Ramos (cell line): ENCODE measurements around the gene STYXL1.
"Not testable (repeated sequence)": the region's sequence is repeated elsewhere in the genome, so short reads cannot be mapped to it uniquely, and the experiment has no call there.

Experiments
- in situ Hi-C: fragments of 300-500 bp; cut with MboI; formaldehyde crosslinking; loops from one replicate; pipeline ENCODE4 v1.14.3; 2022; ENCODE audit warnings: low sequenced_read_pairs; ENCODE audit not compliant: unreplicated experiment

STYXL1 gene

GRCh38 chr7:76066716-76067503 is 19.1 kb upstream of the STYXL1 start:
- in situ Hi-C loops: no loop called here

GRCh38 chr7:76065016-76065612 is 17.3 kb upstream of the STYXL1 start:
- in situ Hi-C loops: no loop called here

- in situ Hi-C loops: no loop called here
These were observed 16.6 kb upstream of the STYXL1 start for GRCh38 chr7:76064208-76064970.

GRCh38 chr7:76063525-76063924 is 15.7 kb upstream of the STYXL1 start:
- in situ Hi-C loops: no loop called here

- in situ Hi-C loops: no loop called here
These were observed 15.3 kb upstream of the STYXL1 start for GRCh38 chr7:76063114-76063513.

GRCh38 chr7:76062254-76062653 is 14.5 kb upstream of the STYXL1 start:
- in situ Hi-C loops: no loop called here

GRCh38 chr7:76060842-76061241 is 13.0 kb upstream of the STYXL1 start:
- in situ Hi-C loops: no loop called here

- in situ Hi-C loops: not testable (repeated sequence)
These were observed 10.9 kb upstream of the STYXL1 start for GRCh38 chr7:76058745-76059144.

GRCh38 chr7:76057813-76058145 is 10.0 kb upstream of the STYXL1 start:
- in situ Hi-C loops: no loop called here

GRCh38 chr7:76057103-76057812 is 9.5 kb upstream of the STYXL1 start:
- in situ Hi-C loops: no loop called here

- in situ Hi-C loops: no loop called here
These were observed 8.4 kb upstream of the STYXL1 start for GRCh38 chr7:76056241-76056640.

- in situ Hi-C loops: no loop called here
These were observed 6.6 kb upstream of the STYXL1 start for GRCh38 chr7:76054123-76055120.

- in situ Hi-C loops: no loop called here
These were observed 5.7 kb upstream of the STYXL1 start for GRCh38 chr7:76053461-76053860.

GRCh38 chr7:76052681-76053080 is 4.9 kb upstream of the STYXL1 start:
- in situ Hi-C loops: not testable (repeated sequence)

GRCh38 chr7:76051840-76052239 is 4.0 kb upstream of the STYXL1 start:
- in situ Hi-C loops: no loop called here

- in situ Hi-C loops: no loop called here
These were observed 2.7 kb upstream of the STYXL1 start for GRCh38 chr7:76050545-76050944.

GRCh38 chr7:76049295-76049694 is 1.5 kb upstream of the STYXL1 start:
- in situ Hi-C loops: no loop called here

- in situ Hi-C loops: no loop called here
These were observed 828 bp upstream of the STYXL1 start for GRCh38 chr7:76048668-76048988.

- in situ Hi-C loops: no loop called here
These were observed 442 bp downstream of the STYXL1 start for GRCh38 chr7:76047305-76047810.
